GM23338 (cell line): ENCODE data around the gene ACTBL2.

Experiments used
- CREB1 ChIP-seq: fragments of 250-450 bp; sonication (Bioruptor Pico); IDR thresholded peaks from 2 replicates; pipeline ENCODE4 v1.5.0; 2020; ENCODE audit warnings: low read depth, mild to moderate bottlenecking, moderate library complexity
- CTCF ChIP-seq, 2 experiments: fragments of 200-600 bp in 1 of 2; sonication (generic) in 1 of 2; conservative IDR thresholded peaks; 2 replicates each; pipeline versions ENCODE4 v1.5.1 to v1.6.1; 2016 to 2017; ENCODE audit warnings: antibody characterized with exemption in 2 of 2, low read depth in 2 of 2, mild to moderate bottlenecking in 2 of 2, moderate library complexity in 1 of 2
- ETS1 ChIP-seq: IDR thresholded peaks from 2 replicates; pipeline ENCODE4 v1.6.1; 2016; ENCODE audit warnings: antibody characterized with exemption
- EZH2 ChIP-seq: fragments of 200-600 bp; sonication (generic); IDR thresholded peaks from one replicate; pipeline ENCODE4 v1.8.0; 2017; ENCODE audit warnings: antibody characterized with exemption, mild to moderate bottlenecking, low read depth; ENCODE audit not compliant: unreplicated experiment
- EZH2phosphoT487 ChIP-seq: fragments of 200-600 bp; sonication (generic); IDR thresholded peaks from one replicate; pipeline ENCODE4 v1.8.1; 2018; ENCODE audit warnings: antibody characterized with exemption; ENCODE audit not compliant: unreplicated experiment
- JUNB ChIP-seq: IDR thresholded peaks from one replicate; pipeline ENCODE4 v1.6.1; 2016; ENCODE audit warnings: antibody characterized with exemption; ENCODE audit not compliant: unreplicated experiment
- POLR2AphosphoS5 ChIP-seq: IDR thresholded peaks from 2 replicates; pipeline ENCODE4 v1.6.1; 2016; ENCODE audit warnings: antibody characterized with exemption, low read depth
- REST ChIP-seq: IDR thresholded peaks from one replicate; pipeline ENCODE4 v1.6.1; 2018; ENCODE audit warnings: antibody characterized with exemption; ENCODE audit not compliant: unreplicated experiment
- STAT1 ChIP-seq: IDR thresholded peaks from one replicate; pipeline ENCODE4 v1.6.1; 2016; ENCODE audit warnings: antibody characterized with exemption; ENCODE audit not compliant: unreplicated experiment
- ZNF114 ChIP-seq: fragments of 250-450 bp; sonication (Bioruptor Pico); IDR thresholded peaks from 2 replicates; pipeline ENCODE4 v1.5.0; 2020; ENCODE audit warnings: mild to moderate bottlenecking, moderate library complexity

- TF ChIP-seq CTCF (conservative IDR thresholded peaks at IDR 0.05; ENCODE audit: low read depth in 2 of 2) (no peak), EZH2 (no peak), REST (no peak), CREB1 (CRISPR knock-in tag) (no peak), POLR2AphosphoS5 (no peak), EZH2phosphoT487 (no peak), JUNB (no peak), STAT1 (no peak), ETS1 (no peak), ZNF114 (CRISPR knock-in tag) (no peak)
Measured at GRCh38 chr5:57527870-57528269, 45.3 kb upstream of the ACTBL2 start.
